Upper lobe of right lung (tissue), 1 donor: ENCODE data around the gene ATG13. TPM values are rescaled to one million over a fixed set of nuclear protein-coding genes. Genes with fewer than 3 reads are reported as not detected.

ENCODE experiments used
- ATAC-seq: fragments of 200-7000 bp; cut with Tn5 transposase; one replicate; pipeline ENCODE4 v1.9.1; 2020; ENCODE audit warnings: mild to moderate bottlenecking, moderate library complexity
- DNase-seq: peaks from one replicate; pipeline ENCODE4 v3.0.0-alpha.2; 2020
- H3K27ac ChIP-seq: fragments of 200-600 bp; one replicate; pipeline ENCODE4 v1.8.0; 2022
- H3K27me3 ChIP-seq: fragments of 200-600 bp; one replicate; pipeline ENCODE4 v1.8.0; 2022; ENCODE audit warnings: mild to moderate bottlenecking
- H3K36me3 ChIP-seq: fragments of 200-600 bp; one replicate; pipeline ENCODE4 v1.8.0; 2022
- H3K4me1 ChIP-seq: fragments of 200-600 bp; one replicate; pipeline ENCODE4 v1.8.0; 2022
- H3K4me3 ChIP-seq: fragments of 200-600 bp; one replicate; pipeline ENCODE4 v1.8.0; 2022; ENCODE audit warnings: mild to moderate bottlenecking
- H3K9me3 ChIP-seq: fragments of 200-600 bp; one replicate; pipeline ENCODE4 v1.8.0; 2022
- intact Hi-C: fragments of 100-400 bp; cut with DNase I; formaldehyde crosslinking; loops from one replicate; pipeline ENCODE4 v1.11.0; 2022
- total RNA-seq: library from RNA; stranded (reverse); fragmentation: NEBNext Ultra II Directional; extraction: Animal tissue kit (Norgen Biotek cat#: 25700); gene quantifications from one replicate; pipeline ENCODE4 v1.2.1, GENCODE V29; 2021
- TF ChIP-seq, protein P1 (sequence below): fragments of 200-600 bp; IDR thresholded peaks from one replicate; pipeline ENCODE4 v1.8.0; 2022; ENCODE audit warnings: antibody characterized with exemption
- donor health status: DM: no; HTN: yes; CAD: no; lungs with severe emphysema.

ATG13 gene
- total RNA-seq, 1 donor from 2014 or later, result 61.1 TPM

DNA sequence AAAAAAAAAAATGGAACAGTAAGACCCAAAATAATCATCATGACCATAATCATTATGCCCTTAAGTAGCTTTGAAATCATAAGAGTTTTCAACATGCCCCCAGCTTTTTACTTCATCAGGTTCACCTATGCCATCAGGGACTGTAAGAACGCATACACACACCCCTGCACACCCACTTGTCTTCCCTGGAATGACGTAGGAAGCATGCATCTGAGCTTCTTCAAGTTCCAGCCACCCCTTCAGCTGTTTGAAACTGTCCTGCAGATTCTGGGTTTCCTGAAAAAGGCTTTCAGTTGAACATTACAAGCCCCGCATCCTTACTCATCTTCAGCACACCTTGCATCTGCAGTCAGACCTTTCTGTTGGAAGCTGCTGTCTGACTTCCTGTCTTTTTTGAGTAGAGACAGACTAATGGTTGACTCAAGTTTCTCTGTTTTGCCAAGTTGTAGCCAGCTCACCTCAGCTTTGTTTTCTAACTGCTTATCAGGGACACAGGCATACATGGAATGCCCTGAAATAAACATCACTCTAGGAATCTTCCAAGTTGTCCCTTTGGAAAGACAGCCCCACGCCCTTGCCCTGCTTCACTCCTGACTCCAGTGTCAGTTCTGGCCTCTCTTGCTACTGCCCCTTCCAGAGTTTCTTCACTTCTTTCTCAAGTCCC lies 46.1 kb downstream of the ATG13 start:
- intact Hi-C loops, result no loop called here
- H3K36me3 ChIP-seq, result peaks cover 98% of the 10 kb centered on the region
- TF ChIP-seq, protein P1, sequence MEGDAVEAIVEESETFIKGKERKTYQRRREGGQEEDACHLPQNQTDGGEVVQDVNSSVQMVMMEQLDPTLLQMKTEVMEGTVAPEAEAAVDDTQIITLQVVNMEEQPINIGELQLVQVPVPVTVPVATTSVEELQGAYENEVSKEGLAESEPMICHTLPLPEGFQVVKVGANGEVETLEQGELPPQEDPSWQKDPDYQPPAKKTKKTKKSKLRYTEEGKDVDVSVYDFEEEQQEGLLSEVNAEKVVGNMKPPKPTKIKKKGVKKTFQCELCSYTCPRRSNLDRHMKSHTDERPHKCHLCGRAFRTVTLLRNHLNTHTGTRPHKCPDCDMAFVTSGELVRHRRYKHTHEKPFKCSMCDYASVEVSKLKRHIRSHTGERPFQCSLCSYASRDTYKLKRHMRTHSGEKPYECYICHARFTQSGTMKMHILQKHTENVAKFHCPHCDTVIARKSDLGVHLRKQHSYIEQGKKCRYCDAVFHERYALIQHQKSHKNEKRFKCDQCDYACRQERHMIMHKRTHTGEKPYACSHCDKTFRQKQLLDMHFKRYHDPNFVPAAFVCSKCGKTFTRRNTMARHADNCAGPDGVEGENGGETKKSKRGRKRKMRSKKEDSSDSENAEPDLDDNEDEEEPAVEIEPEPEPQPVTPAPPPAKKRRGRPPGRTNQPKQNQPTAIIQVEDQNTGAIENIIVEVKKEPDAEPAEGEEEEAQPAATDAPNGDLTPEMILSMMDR, result no peak
- H3K27me3 ChIP-seq, result no peaks in the 10 kb centered on the region
- DNase-seq, result no peak
- no peaks in the 10 kb centered on the region for H3K9me3 ChIP-seq
- ATAC-seq, result no peak
- H3K27ac ChIP-seq, result no peak overlapping the region
- no peak overlapping the region for H3K4me3 ChIP-seq
- H3K4me1 ChIP-seq, result no peaks in the 10 kb centered on the region

DNA sequence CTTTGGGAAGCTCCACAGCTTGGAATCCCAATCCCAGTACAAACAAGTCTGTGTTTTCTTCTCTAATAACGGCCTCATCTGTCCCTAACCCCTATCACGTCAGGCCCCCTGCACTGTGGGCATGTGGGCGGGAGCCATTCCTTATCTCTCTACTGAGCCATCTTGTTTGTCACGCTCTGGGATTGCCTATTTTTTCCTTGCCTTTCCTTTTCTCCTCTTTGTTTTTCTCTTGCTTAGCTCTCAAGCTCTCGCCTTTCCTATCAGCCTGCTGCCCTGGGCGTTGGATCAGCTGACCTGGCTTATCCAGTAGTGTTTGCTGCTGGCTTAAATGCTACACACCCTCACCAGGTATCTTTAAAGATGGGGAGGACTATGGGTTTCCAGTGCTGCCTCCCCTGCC lies 47.3 kb downstream of the ATG13 start:
- ATAC-seq, result no peak
- peak; percentile 28 for DNase-seq
- intact Hi-C loops, result no loop called here
- Histone ChIP-seq H3K4me1 (no peaks in the 10 kb centered on the region), H3K27ac (no peak overlapping the region), H3K9me3 (no peaks in the 10 kb centered on the region), H3K36me3 (peaks cover 98% of the 10 kb centered on the region), H3K4me3 (no peak overlapping the region), H3K27me3 (no peaks in the 10 kb centered on the region)
- TF ChIP-seq, protein P1, result no peak

DNA sequence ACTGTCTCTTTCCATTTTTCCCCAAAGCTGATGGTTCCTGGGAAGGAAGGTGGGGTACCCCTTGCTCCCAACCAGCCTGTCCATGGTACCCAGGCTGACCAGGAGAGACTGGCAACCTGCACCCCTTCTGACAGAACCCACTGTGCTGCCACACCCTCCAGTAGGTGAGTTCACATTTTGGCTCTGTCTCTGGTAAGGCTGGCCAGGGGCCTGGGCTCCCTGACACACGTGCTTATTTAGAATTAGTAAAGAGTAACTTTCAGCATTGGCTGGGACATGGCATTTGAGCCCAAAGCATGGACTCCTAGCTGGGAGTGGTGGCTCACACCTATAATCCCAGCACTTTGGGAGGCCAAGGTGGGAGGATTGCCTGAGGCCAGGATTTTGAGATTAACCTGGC lies 48.0 kb downstream of the ATG13 start:
- ATAC-seq (no peak), DNase-seq (peak; percentile 33)
- peaks cover under 1% of the 10 kb centered on the region for H3K4me1 ChIP-seq
- intact Hi-C loops, result no loop called here
- H3K4me3 ChIP-seq, result no peak overlapping the region
- TF ChIP-seq, protein P1, result no peak
- H3K36me3 ChIP-seq, result peaks cover 98% of the 10 kb centered on the region
- no peak overlapping the region for H3K27ac ChIP-seq
- no peaks in the 10 kb centered on the region for H3K9me3 ChIP-seq
- no peaks in the 10 kb centered on the region for H3K27me3 ChIP-seq

DNA sequence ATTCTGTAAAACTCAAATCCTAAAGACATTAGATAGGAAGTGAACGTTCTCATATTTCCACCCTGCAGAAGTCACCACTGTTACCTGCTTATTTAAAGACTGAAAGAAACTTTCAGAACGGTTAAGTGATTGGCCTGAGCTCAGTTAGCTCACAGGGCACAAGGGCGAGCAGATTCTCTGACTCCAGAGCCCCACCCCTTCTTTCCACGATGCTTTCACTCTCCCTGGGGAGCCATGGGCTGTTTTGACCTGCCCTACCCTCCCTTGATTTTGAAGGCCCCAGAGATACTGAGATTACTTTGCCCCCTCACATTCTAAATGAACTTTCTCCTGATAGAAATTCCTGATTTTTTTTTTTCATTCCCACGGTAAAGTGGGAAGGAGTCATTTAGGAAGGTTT lies 49.2 kb downstream of the ATG13 start:
- TF ChIP-seq, protein P1, result no peak
- H3K4me1 ChIP-seq, result peaks cover 6% of the 10 kb centered on the region
- intact Hi-C loops, result no loop called here
- H3K36me3 ChIP-seq, result peaks cover 100% of the 10 kb centered on the region
- DNase-seq (no peak), ATAC-seq (no peak)
- H3K27me3 ChIP-seq, result no peaks in the 10 kb centered on the region
- no peaks in the 10 kb centered on the region for H3K9me3 ChIP-seq
- H3K27ac ChIP-seq, result peak overlapping the region; percentile 0
- H3K4me3 ChIP-seq, result no peak overlapping the region

DNA sequence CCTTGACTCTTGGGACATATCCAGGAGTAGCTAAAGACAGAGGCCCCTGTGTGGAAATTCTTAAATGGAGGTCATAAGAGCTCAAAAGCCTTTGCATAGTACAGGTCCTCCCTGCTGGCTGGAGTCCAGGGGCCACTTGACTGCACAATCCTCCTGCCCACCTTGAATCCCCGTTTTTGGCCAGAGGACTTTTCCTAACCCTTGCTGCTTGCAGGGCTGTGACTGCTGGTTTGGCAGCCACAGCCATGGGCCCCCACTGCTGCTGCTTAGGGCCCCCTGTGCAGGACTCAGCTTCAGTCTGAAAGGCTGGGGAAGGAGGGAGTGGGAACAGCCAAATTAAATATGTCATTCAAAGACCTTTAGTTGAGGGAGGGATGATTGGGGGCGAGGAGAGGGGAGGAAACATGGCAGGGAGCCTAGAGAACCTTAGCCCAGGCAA lies 49.7 kb downstream of the ATG13 start:
- ATAC-seq (no peak), DNase-seq (peak; percentile 56)
- intact Hi-C loops, result no loop called here

More for the DNA sequence above, 49.7 kb downstream of the ATG13 start:
- Histone ChIP-seq H3K9me3 (no peaks in the 10 kb centered on the region), H3K4me3 (no peak overlapping the region), H3K27ac (peak overlapping the region; percentile 0), H3K4me1 (peaks cover 6% of the 10 kb centered on the region), H3K36me3 (peaks cover 100% of the 10 kb centered on the region), H3K27me3 (no peaks in the 10 kb centered on the region)
- TF ChIP-seq, protein P1, result no peak
